HepG2 (cell line): ENCODE measurements around the gene TNFSF11. TPM values are rescaled to one million over a fixed set of nuclear protein-coding genes. Genes with fewer than 3 reads are reported as not detected.

Source experiments
- ATAC-seq: fragments of 200-7000 bp; cut with Tn5 transposase; 3 replicates; pipeline ENCODE4 v1.9.1; 2020; ENCODE audit warnings: mild to moderate bottlenecking, moderate library complexity
- BruUV-seq: library from RNA; stranded (reverse); fragments of 400-500 nt; replicated peaks from 2 replicates; lab custom pipeline; 2021; lab: Mats Ljungman, UMichigan
- CTCF ChIA-PET: fragments of 300-600 bp; formaldehyde crosslinking; extraction: SDS; loops from one replicate; lab custom pipeline; 2021; ENCODE audit warnings: low total read pairs, inconsistent platforms, low intra/inter-chr PET ratio; lab: Yijun Ruan, JAX
- POLR2A ChIA-PET: fragments of 350-600 bp; sonication (Branson Sonifier 250); formaldehyde crosslinking; loops from one replicate; lab custom pipeline; 2020; ENCODE audit warnings: antibody characterized with exemption, inconsistent platforms; lab: Yijun Ruan, JAX
- DNase-seq: peaks from one replicate; pipeline ENCODE4 v3.0.0-alpha.2; 2015; ENCODE audit warnings: low spot score
- FAIRE-seq: peaks from 3 replicates; lab custom pipeline; 2011; peaks lifted over from hg19 to GRCh38; lab: Jason Lieb, UNC
- H2AFZ ChIP-seq: one replicate; pipeline ENCODE4 v1.6.1; 2011; ENCODE audit warnings: low read length, inconsistent platforms
- H3K27ac ChIP-seq: fragments of 300-600 bp; 3 replicates; pipeline ENCODE4 v1.8.0; 2011; ENCODE audit warnings: mixed run types, mild to moderate bottlenecking, mixed read lengths, low read length, inconsistent platforms; ENCODE audit not compliant: insufficient read depth; ENCODE audit errors: extremely low read length
- H3K27me3 ChIP-seq, 2 experiments: fragments of 200-600 bp in 1 of 2; 2 replicates in 1 of 2; 3 replicates in 1 of 2; pipeline versions ENCODE4 v1.6.0 to v1.8.0; 2011; ENCODE audit warnings: low read length in 2 of 2, mild to moderate bottlenecking in 2 of 2, moderate library complexity in 2 of 2, inconsistent platforms in 1 of 2; ENCODE audit not compliant: insufficient read depth in 2 of 2, control insufficient read depth in 1 of 2
- H3K36me3 ChIP-seq, 2 experiments: fragments of 200-600 bp in 1 of 2; replicated peaks in 1 of 2; 2 replicates in 1 of 2; 3 replicates in 1 of 2; pipeline versions ENCODE4 v1.5.1 to v1.8.0; 2011; ENCODE audit warnings: low read length in 2 of 2, inconsistent platforms in 1 of 2; ENCODE audit not compliant: insufficient read depth in 2 of 2, control insufficient read depth in 1 of 2
- H3K4me1 ChIP-seq: 2 replicates; pipeline ENCODE4 v1.5.1; 2012; ENCODE audit warnings: low read length, inconsistent platforms; ENCODE audit not compliant: insufficient read depth
- H3K4me2 ChIP-seq: 2 replicates; pipeline ENCODE4 v1.6.0; 2011; ENCODE audit warnings: low read depth, low read length, inconsistent platforms
- H3K4me3 ChIP-seq, 3 experiments: fragments of 200-600 bp in 1 of 3; sonication (generic), shearing (Covaris generic) in 1 of 3; replicated peaks in 1 of 3; 2 replicates each; pipeline ENCODE4 v1.5.1; 2011 to 2016; ENCODE audit warnings: low read length in 3 of 3, inconsistent platforms in 2 of 3, low read depth in 2 of 3, mild to moderate bottlenecking in 2 of 3, control low read depth in 1 of 3, mixed read lengths in 1 of 3; ENCODE audit not compliant: insufficient read depth in 1 of 3
- H3K79me2 ChIP-seq: one replicate; pipeline ENCODE4 v1.6.1; 2011; ENCODE audit warnings: low read length, inconsistent platforms; ENCODE audit not compliant: insufficient read depth
- H3K9ac ChIP-seq: 2 replicates; pipeline ENCODE4 v1.6.0; 2011; ENCODE audit warnings: mild to moderate bottlenecking, low read depth, low read length, inconsistent platforms; ENCODE audit not compliant: insufficient read depth
- H3K9me3 ChIP-seq: 2 replicates; pipeline ENCODE4 v1.5.1; 2012; ENCODE audit warnings: mild to moderate bottlenecking, low read length
- H4K20me1 ChIP-seq: 2 replicates; pipeline ENCODE4 v1.6.0; 2011; ENCODE audit warnings: inconsistent platforms, mild to moderate bottlenecking, low read length, moderate library complexity; ENCODE audit not compliant: insufficient read depth
- FOSL1 ChIP-seq: sonication (generic); formaldehyde crosslinking; IDR thresholded peaks from 2 replicates; pipeline ENCODE4 v1.9.0; 2021; ENCODE audit warnings: missing genetic modification reagents, borderline replicate concordance
- RARG ChIP-seq: sonication (generic); formaldehyde crosslinking; IDR thresholded peaks from 2 replicates; pipeline ENCODE4 v1.4.0; 2020; ENCODE audit warnings: low read depth, mild to moderate bottlenecking, missing genetic modification reagents
- WGBS: methylation state at CpG from one replicate; pipeline ENCODE4 v1.1.6; 2017; ENCODE audit warnings: low lambda C conversion rate; 5-methylcytosine and 5-hydroxymethylcytosine counted together
- in situ Hi-C: cut with HindIII; loops from 2 replicates; pipeline ENCODE4 v1.10.0; 2017; ENCODE audit warnings: low pct_unique_long_range_greater_than_20kb; ENCODE audit not compliant: extremely low pct_ligation_motif_present
- intact Hi-C: fragments of 100-400 bp; cut with micrococcal nuclease; formaldehyde crosslinking; loops from one replicate; pipeline ENCODE4 v1.10.0; 2022; ENCODE audit not compliant: unreplicated experiment
- polyA plus RNA-seq, 8 experiments: library from polyadenylated mRNA; depleted of rRNA in 3 of 8; stranded (reverse) in 7 of 8; unstranded in 1 of 8; fragments of >200 nt; fragmentation: Illumina TruSeq in 4 of 8; extraction: Trizol in 4 of 8; gene quantifications; 2 replicates each; pipeline versions ENCODE4 v1.2.1 to v1.2.3, GENCODE V29; 2011 to 2016; ENCODE audit warnings: low read depth in 4 of 8, missing spikeins in 1 of 8, mixed read lengths in 1 of 8; ENCODE audit not compliant: insufficient read depth in 1 of 8
- total RNA-seq, 5 experiments: library from RNA; depleted of rRNA; stranded (reverse); fragments of >200 nt; fragmentation: Illumina TruSeq; extraction: Trizol; gene quantifications; 2 replicates each; pipeline ENCODE4 v1.2.3, GENCODE V29; 2016; ENCODE audit warnings: low read depth in 1 of 5
- TF ChIP-seq, protein P1 (sequence below): sonication (generic); formaldehyde crosslinking; IDR thresholded peaks from 2 replicates; pipeline ENCODE4 v1.5.1; 2020; ENCODE audit warnings: mild to moderate bottlenecking, missing genetic modification reagents, moderate library complexity

The TNFSF11 gene
- total and polyA plus RNA-seq, 2 of the 13 experiments (the other 11 are each of a cell fraction or from before 2014, with no cell fraction given), result 0.03 TPM; not detected in 1

DNA sequence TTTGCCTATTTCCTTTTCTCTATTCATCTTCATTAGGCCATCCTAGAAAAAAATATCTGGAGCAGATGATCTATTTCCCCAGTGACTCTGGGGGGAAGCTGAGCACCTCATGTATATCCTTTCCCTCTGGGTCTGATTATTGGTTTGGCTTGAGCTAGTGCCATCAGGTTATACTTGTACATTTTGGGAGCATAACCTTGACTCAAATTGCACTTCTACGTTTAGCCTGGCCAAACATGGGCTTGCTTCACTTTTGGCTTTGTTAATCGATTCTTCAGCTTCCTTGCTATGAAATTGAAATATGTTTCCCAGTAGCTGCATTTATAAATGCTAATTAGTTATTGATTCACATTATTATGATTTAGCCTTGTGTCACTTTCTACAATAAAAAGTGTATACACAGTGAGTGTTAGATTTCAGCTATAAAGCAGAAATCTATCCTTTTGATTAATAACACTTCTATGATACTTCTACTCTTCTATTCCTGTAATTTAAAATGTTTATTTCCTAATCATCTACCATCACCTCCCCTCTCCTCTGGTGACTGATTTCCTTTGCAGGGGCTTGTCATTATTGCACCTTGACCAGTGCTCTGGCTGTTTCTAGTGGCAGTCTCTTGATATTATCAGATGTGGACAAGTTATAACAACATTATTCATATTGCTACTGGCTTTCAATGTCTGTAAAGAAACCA, 37.3 kb downstream of the TNFSF11 start:
- H3K9ac ChIP-seq, result no peak overlapping the region
- ATAC-seq, result no peak
- FAIRE-seq, result no peak
- intact Hi-C loops (no loop called here), in situ Hi-C loops (no loop called here)
- no peaks in the 10 kb centered on the region for H3K9me3 ChIP-seq
- ChIA-PET CTCF (no interaction called here), POLR2A (no interaction called here)
- no peak overlapping the region for H2AFZ ChIP-seq
- no peak for DNase-seq
- no peak for TF ChIP-seq RARG (CRISPR knock-in tag)
- TF ChIP-seq, protein P1, sequence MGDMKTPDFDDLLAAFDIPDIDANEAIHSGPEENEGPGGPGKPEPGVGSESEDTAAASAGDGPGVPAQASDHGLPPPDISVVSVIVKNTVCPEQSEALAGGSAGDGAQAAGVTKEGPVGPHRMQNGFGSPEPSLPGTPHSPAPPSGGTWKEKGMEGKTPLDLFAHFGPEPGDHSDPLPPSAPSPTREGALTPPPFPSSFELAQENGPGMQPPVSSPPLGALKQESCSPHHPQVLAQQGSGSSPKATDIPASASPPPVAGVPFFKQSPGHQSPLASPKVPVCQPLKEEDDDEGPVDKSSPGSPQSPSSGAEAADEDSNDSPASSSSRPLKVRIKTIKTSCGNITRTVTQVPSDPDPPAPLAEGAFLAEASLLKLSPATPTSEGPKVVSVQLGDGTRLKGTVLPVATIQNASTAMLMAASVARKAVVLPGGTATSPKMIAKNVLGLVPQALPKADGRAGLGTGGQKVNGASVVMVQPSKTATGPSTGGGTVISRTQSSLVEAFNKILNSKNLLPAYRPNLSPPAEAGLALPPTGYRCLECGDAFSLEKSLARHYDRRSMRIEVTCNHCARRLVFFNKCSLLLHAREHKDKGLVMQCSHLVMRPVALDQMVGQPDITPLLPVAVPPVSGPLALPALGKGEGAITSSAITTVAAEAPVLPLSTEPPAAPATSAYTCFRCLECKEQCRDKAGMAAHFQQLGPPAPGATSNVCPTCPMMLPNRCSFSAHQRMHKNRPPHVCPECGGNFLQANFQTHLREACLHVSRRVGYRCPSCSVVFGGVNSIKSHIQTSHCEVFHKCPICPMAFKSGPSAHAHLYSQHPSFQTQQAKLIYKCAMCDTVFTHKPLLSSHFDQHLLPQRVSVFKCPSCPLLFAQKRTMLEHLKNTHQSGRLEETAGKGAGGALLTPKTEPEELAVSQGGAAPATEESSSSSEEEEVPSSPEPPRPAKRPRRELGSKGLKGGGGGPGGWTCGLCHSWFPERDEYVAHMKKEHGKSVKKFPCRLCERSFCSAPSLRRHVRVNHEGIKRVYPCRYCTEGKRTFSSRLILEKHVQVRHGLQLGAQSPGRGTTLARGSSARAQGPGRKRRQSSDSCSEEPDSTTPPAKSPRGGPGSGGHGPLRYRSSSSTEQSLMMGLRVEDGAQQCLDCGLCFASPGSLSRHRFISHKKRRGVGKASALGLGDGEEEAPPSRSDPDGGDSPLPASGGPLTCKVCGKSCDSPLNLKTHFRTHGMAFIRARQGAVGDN (CRISPR knock-in tag), result no peak
- no peak for TF ChIP-seq FOSL1
- H3K27ac ChIP-seq, result no peak overlapping the region
- no peaks in the 10 kb centered on the region for H3K79me2 ChIP-seq
- BruUV-seq, result no TSS peak
- no peaks in the 10 kb centered on the region for H3K4me1 ChIP-seq
- H3K4me2 ChIP-seq, result no peak overlapping the region
- 6% methylated on average over 2 of the region's 2 CpGs for WGBS
- no peaks in the 10 kb centered on the region for H3K27me3 ChIP-seq
- H3K36me3 ChIP-seq, result no peaks in the 10 kb centered on the region
- no peak overlapping the region for H3K4me3 ChIP-seq
- no peaks in the 10 kb centered on the region for H4K20me1 ChIP-seq
